ENCODE measurements around the gene NCOA5.
A peak's percentile ranks its signal among the peaks of the same experiment; 100 is the strongest.

Gene NCOA5

GRCh38 chr20:46089417-46090388 is at the start of gene NCOA5:
TSS of gene NCOA5 (minus strand) at chr20:46089962. CDS start at chr20:46079424, 10,538 bp downstream.
- no peak for TF ChIP-seq CTCF (IDR thresholded peaks at IDR 0.05; ENCODE audit: control insufficient read depth, insufficient read depth, low read depth, low read length, missing control alignments)
- peak within 1 kb of the TSS; percentile 64 for H3K4me3 ChIP-seq (ENCODE audit: control insufficient read depth, low read depth, low read length)
- peak; percentile 87 for DNase-seq (ENCODE audit: low read depth)

- no peak for DNase-seq (ENCODE audit: low read depth)
- TF ChIP-seq CTCF (IDR thresholded peaks at IDR 0.05; ENCODE audit: control insufficient read depth, insufficient read depth, low read depth, low read length, missing control alignments), result no peak
- no peak overlapping the region for H3K4me3 ChIP-seq (ENCODE audit: control insufficient read depth, low read depth, low read length)
These were observed 49.6 kb upstream of the NCOA5 start for GRCh38 chr20:46139266-46139889.

- no peak for DNase-seq (ENCODE audit: low read depth)
- TF ChIP-seq CTCF (IDR thresholded peaks at IDR 0.05; ENCODE audit: control insufficient read depth, insufficient read depth, low read depth, low read length, missing control alignments), result no peak
These were observed 48.1 kb upstream of the NCOA5 start for GRCh38 chr20:46137816-46138215.

GRCh38 chr20:46135856-46136633 is 46.3 kb upstream of the NCOA5 start:
- DNase-seq (ENCODE audit: low read depth), result no peak
- TF ChIP-seq CTCF (IDR thresholded peaks at IDR 0.05; ENCODE audit: control insufficient read depth, insufficient read depth, low read depth, low read length, missing control alignments), result no peak

More at GRCh38 chr20:46137816-46138215, 48.1 kb upstream of the NCOA5 start:
- H3K4me3 ChIP-seq (ENCODE audit: control insufficient read depth, low read depth, low read length), result no peak overlapping the region

GRCh38 chr20:46134716-46135115 is 45.0 kb upstream of the NCOA5 start:
- no peak for DNase-seq (ENCODE audit: low read depth)
- H3K4me3 ChIP-seq (ENCODE audit: control insufficient read depth, low read depth, low read length), result no peak overlapping the region
- no peak for TF ChIP-seq CTCF (IDR thresholded peaks at IDR 0.05; ENCODE audit: control insufficient read depth, insufficient read depth, low read depth, low read length, missing control alignments)

More at GRCh38 chr20:46135856-46136633, 46.3 kb upstream of the NCOA5 start:
- H3K4me3 ChIP-seq (ENCODE audit: control insufficient read depth, low read depth, low read length), result no peak overlapping the region
